Ovary (tissue), 9 donors: ENCODE measurements around the gene SS18L1. TPM values are rescaled to one million over a fixed set of nuclear protein-coding genes. Genes with fewer than 3 reads are reported as not detected.

Experiments used
- DNase-seq, 5 donors: peaks; one replicate each; pipeline ENCODE4 v3.0.0-alpha.2; 2019 to 2020
- H3K27ac ChIP-seq, 2 donors: fragments of 200-600 bp; one replicate each; pipeline versions ENCODE4 v1.5.1 to v1.8.0; 2019 to 2022
- H3K27me3 ChIP-seq: fragments of 200-600 bp; one replicate; pipeline ENCODE4 v1.8.0; 2022
- H3K36me3 ChIP-seq: fragments of 200-600 bp; sonication (generic); one replicate; pipeline ENCODE4 v1.5.1; 2019
- H3K4me1 ChIP-seq: one replicate; pipeline ENCODE4 v1.8.1; 2013; ENCODE audit warnings: mild to moderate bottlenecking, moderate library complexity; ENCODE audit not compliant: insufficient read depth
- H3K4me3 ChIP-seq: fragments of 200-600 bp; sonication (generic); one replicate; pipeline ENCODE4 v1.5.1; 2017
- H3K9me3 ChIP-seq, 2 donors: fragments of 200-600 bp in 1 of 2; sonication (generic) in 1 of 2; one replicate each; pipeline versions ENCODE4 v1.5.1 to v1.8.1; 2013 to 2019; ENCODE audit warnings: mild to moderate bottlenecking in 1 of 2, moderate library complexity in 1 of 2
- EP300 ChIP-seq: sonication (generic); formaldehyde crosslinking; IDR thresholded peaks from one replicate; pipeline ENCODE4 v1.6.1; 2017; ENCODE audit warnings: antibody characterized with exemption
- POLR2A ChIP-seq: fragments of 450-650 bp; IDR thresholded peaks from one replicate; pipeline ENCODE4 v1.6.1; 2017; ENCODE audit warnings: antibody characterized with exemption, mild to moderate bottlenecking, moderate library complexity
- WGBS, 3 donors: extraction: QIAGEN DNeasy Blood & Tissue Kit in 1 of 3; methylation state at CpG; one replicate each; pipeline versions ENCODE4 v1.1.5 to v1.1.7; 2013 to 2017; 5-methylcytosine and 5-hydroxymethylcytosine counted together
- intact Hi-C, 4 donors: fragments of 100-400 bp; cut with DNase I; formaldehyde crosslinking; loops; one replicate each; pipeline versions ENCODE4 v1.11.0 to v1.15.1; 2022 to 2023
- polyA plus RNA-seq, 2 donors: library from polyadenylated mRNA; stranded (reverse); fragments of 200-250 nt in 1 of 2; fragments of 350-450 nt in 1 of 2; fragmentation: Illumina TruSeq in 1 of 2; extraction: RNeasy Lipid Tissue Mini Kit (QIAGEN cat#74804) in 1 of 2; gene quantifications; one replicate each; pipeline ENCODE4 v1.2.3, GENCODE V29; 2013 to 2014
- total RNA-seq, 7 donors: library from RNA; depleted of rRNA in 2 of 7; stranded (reverse); fragments of >200 nt in 2 of 7; fragmentation: NEBNext Ultra II Directional in 3 of 7; extraction: Animal tissue kit (Norgen Biotek cat#: 25700) in 3 of 7; gene quantifications; one replicate each; pipeline versions ENCODE4 v1.1.0 to v1.2.4, GENCODE V29; 2016 to 2023
- TF ChIP-seq, protein P1 (sequence below), 3 donors: fragments of 450-650 bp in 2 of 3; fragments of 200-600 bp in 1 of 3; IDR thresholded peaks; one replicate each; pipeline versions ENCODE4 v1.5.1 to v1.8.0; 2016 to 2022; ENCODE audit warnings: antibody characterized with exemption in 3 of 3, mild to moderate bottlenecking in 1 of 3
- donor health status: DM: no; HTN: no; CAD: no; lungs with moderate emphysema.
- donor health status: DM: no; HTN: no; CAD: no.
- donor health status: Bipolar disorder and iron deficiency.
- donor health status: DM: yes; HTN: yes; CAD: no.
- donor health status: DM: no; HTN: no; CAD: no.
- donor health status: DM: yes; HTN: yes; CAD: no.

The SS18L1 gene
- total and polyA plus RNA-seq, 9 donors, result 7.7 to 14.3 (median 12.4) TPM

DNA sequence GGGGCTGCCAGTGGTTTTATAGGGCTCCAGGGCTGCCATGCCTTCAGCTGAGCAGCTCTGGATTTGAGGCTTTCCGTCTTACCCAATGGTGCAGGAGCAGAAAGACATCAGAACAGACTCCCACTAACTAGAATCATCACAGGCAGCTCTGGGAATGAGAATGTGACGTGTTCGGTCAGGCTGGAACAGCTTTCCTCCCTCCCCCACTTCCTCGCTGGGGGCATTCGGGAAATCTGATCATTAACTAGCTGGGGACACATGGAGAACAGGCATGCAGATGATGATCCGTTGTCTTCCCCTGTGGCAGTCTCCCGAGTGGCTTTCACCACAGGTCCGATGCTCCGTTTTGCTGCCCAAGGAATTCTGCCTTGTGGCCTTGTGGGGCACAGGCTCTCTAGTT lies 33.7 kb downstream of the SS18L1 start:
- no peak for DNase-seq
- no peaks in the 10 kb centered on the region for H3K27me3 ChIP-seq
- TF ChIP-seq, protein P1, sequence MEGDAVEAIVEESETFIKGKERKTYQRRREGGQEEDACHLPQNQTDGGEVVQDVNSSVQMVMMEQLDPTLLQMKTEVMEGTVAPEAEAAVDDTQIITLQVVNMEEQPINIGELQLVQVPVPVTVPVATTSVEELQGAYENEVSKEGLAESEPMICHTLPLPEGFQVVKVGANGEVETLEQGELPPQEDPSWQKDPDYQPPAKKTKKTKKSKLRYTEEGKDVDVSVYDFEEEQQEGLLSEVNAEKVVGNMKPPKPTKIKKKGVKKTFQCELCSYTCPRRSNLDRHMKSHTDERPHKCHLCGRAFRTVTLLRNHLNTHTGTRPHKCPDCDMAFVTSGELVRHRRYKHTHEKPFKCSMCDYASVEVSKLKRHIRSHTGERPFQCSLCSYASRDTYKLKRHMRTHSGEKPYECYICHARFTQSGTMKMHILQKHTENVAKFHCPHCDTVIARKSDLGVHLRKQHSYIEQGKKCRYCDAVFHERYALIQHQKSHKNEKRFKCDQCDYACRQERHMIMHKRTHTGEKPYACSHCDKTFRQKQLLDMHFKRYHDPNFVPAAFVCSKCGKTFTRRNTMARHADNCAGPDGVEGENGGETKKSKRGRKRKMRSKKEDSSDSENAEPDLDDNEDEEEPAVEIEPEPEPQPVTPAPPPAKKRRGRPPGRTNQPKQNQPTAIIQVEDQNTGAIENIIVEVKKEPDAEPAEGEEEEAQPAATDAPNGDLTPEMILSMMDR (IDR thresholded peaks at IDR 0.05), result no peak
- TF ChIP-seq EP300, result no peak
- no peak for TF ChIP-seq POLR2A
- 87 to 88% (median 87%) methylated on average over 9 of the region's 9 CpGs for WGBS, 3 donors
- intact Hi-C loops, result no loop called here
- H3K9me3 ChIP-seq, result no peaks in the 10 kb centered on the region
- H3K36me3 ChIP-seq, result no peaks in the 10 kb centered on the region
- H3K27ac ChIP-seq, result no peak overlapping the region
- H3K4me1 ChIP-seq, result no peaks in the 10 kb centered on the region
- H3K4me3 ChIP-seq, result no peak overlapping the region

DNA sequence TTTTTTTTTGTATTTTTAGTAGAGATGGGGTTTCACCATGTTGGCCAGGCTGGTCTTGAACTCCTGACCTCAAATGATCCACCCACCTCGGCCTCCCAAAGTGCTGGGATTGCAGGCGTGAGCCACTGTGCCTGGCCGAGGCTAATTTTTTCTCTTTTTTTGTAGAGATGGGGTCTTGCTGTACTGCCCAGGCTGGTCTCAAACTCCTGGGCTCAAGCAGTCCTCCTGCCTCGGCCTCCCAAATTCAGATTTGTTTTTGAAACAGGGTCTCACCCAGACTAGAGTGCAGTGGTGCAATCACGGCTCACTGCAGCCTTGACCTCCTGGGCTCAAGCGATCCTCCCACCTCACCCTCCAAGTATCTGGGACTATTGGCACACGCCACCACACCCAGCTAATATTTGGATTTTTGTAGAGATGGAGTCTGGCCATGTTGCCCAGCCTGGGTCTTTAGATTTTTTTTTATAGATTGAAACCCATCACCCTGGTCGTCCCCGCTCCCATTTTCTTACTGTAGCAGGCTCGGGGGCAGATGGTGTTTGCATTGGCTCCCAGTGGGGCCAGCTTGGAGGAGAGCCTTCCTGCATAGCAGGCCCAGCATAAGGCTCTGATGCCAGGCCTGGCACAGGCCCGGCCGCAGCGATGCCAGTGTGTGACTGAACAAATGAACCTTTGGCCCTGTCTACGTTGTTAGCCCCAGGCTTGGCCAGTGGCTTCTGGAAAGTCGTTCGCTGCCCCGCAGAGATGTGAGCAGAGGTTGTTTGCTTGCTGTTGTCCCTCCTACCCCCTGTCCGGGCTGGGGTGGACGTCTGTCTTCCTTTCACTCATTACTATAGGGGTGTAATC lies 35.0 kb downstream of the SS18L1 start:
- Histone ChIP-seq H3K27me3 (no peaks in the 10 kb centered on the region), H3K4me1 (no peaks in the 10 kb centered on the region), H3K9me3 (no peaks in the 10 kb centered on the region), H3K27ac (no peak overlapping the region), H3K4me3 (no peak overlapping the region), H3K36me3 (no peaks in the 10 kb centered on the region)
- 87 to 94% (median 90%) methylated on average over 19 of the region's 19 CpGs for WGBS, 3 donors
- TF ChIP-seq, protein P1 (IDR thresholded peaks at IDR 0.05), result no peak
- no peak for DNase-seq
- intact Hi-C loops, result no loop called here

DNA sequence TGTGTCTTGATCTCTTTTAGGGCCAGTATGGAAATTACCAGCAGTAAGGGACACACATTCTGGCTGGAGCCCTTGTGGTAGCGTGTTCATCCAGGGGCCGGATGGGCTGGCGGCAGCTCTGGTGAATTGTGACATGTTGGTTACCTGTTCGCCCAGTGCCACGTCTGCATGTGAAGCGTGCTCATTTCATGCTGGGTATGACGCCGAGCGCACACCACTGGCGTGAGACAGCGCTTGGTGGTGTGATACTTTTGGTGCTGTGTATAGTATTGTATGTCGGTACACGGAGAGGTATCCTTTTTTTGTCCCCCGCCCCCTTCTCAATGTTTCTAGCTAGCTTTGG lies 35.6 kb downstream of the SS18L1 start:
- peaks cover 3% of the 10 kb centered on the region for H3K4me1 ChIP-seq
- WGBS, 3 donors, result 95 to 98% (median 96%) methylated on average over 14 of the region's 14 CpGs
- no peak for TF ChIP-seq POLR2A
- H3K27me3 ChIP-seq, result no peaks in the 10 kb centered on the region
- no peaks in the 10 kb centered on the region for H3K36me3 ChIP-seq
- intact Hi-C loops, result no loop called here
- H3K9me3 ChIP-seq, result no peaks in the 10 kb centered on the region
- no peak for DNase-seq
- H3K4me3 ChIP-seq, result no peak overlapping the region
- H3K27ac ChIP-seq, result no peak overlapping the region

DNA sequence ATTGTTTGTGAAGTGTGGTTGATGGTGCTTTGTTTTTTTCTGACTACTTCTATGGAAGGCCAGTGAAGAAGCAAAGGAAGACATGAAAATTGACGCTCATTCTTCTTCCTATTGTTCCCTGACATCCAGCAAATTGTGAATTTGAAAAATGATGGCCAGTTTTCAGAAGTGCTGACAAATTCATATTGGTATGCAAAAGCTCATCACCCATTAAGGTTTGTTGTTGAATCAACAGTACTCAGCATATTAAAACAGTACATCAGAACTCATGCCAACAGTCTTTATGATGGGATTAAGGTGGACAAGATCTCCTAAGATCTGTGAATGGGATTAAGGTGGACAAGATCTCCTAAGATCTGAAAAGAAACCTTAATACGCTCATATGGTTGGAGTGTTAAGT lies 38.2 kb downstream of the SS18L1 start:
- TF ChIP-seq, protein P1 (IDR thresholded peaks at IDR 0.05), result no peak
- TF ChIP-seq EP300, result no peak
- no peak for TF ChIP-seq POLR2A
- H3K27me3 ChIP-seq, result no peaks in the 10 kb centered on the region
- peaks cover 3% of the 10 kb centered on the region for H3K4me1 ChIP-seq
- intact Hi-C loops, result no loop called here
- no peak overlapping the region for H3K4me3 ChIP-seq
- no peaks in the 10 kb centered on the region for H3K9me3 ChIP-seq
- WGBS, 3 donors, result 86 to 91% (median 90%) methylated on average over 2 of the region's 2 CpGs
- H3K27ac ChIP-seq, result no peak overlapping the region
- no peaks in the 10 kb centered on the region for H3K36me3 ChIP-seq
- DNase-seq, result no peak
